GM12878 (cell line): ENCODE data around the gene DPP3. TPM values are rescaled to one million over a fixed set of nuclear protein-coding genes. Genes with fewer than 3 reads are reported as not detected.
A peak's percentile ranks its signal among the peaks of the same experiment; 100 is the strongest.

Experiments used
- ATAC-seq: fragments of 200-7000 bp; cut with Tn5 transposase; 3 replicates; pipeline ENCODE4 v1.9.1; 2020; ENCODE audit warnings: mild to moderate bottlenecking, moderate library complexity
- BruUV-seq: library from RNA; stranded (reverse); fragments of 400-500 nt; replicated peaks from 2 replicates; lab custom pipeline; 2021; lab: Mats Ljungman, UMichigan
- CTCF ChIA-PET: fragments of 300-600 bp; sonication (Branson Sonifier 250); formaldehyde crosslinking; extraction: SDS; loops from one replicate; lab custom pipeline; 2021; ENCODE audit warnings: inconsistent platforms; lab: Yijun Ruan, JAX
- POLR2A ChIA-PET: fragments of 350-600 bp; formaldehyde crosslinking; extraction: SDS; loops from one replicate; lab custom pipeline; 2021; ENCODE audit warnings: inconsistent platforms; lab: Charles Lee
- RAD21 ChIA-PET: fragments of 300-600 bp; sonication (Branson Sonifier 250); formaldehyde crosslinking; loops from one replicate; lab custom pipeline; 2023; ENCODE audit warnings: antibody characterized with exemption; ENCODE audit not compliant: unreplicated experiment; lab: Charles Lee
- SMC1A ChIA-PET: fragments of 300-600 bp; sonication (Branson Sonifier 250); formaldehyde crosslinking; loops from one replicate; lab custom pipeline; 2023; ENCODE audit not compliant: unreplicated experiment, uncharacterized antibody; lab: Charles Lee
- DNase-seq: peaks from one replicate; pipeline ENCODE4 v3.0.0-alpha.2; 2011; ENCODE audit warnings: low read depth, low spot score
- FAIRE-seq: peaks from 3 replicates; lab custom pipeline; 2011; peaks lifted over from hg19 to GRCh38; lab: Jason Lieb, UNC
- H2AFZ ChIP-seq: 2 replicates; pipeline ENCODE4 v1.6.0; 2011; ENCODE audit warnings: low read depth, low read length, control low read depth; ENCODE audit not compliant: control insufficient read depth
- H3K27ac ChIP-seq: 2 replicates; pipeline ENCODE4 v1.5.1; 2011; ENCODE audit warnings: control low read depth; ENCODE audit not compliant: control insufficient read depth, insufficient read depth
- H3K27me3 ChIP-seq, 2 experiments: replicated peaks in 1 of 2; 2 replicates each; pipeline versions ENCODE4 v1.6.0 to v1.6.1; 2011; ENCODE audit warnings: low read length in 1 of 2; ENCODE audit not compliant: control insufficient read depth in 2 of 2, insufficient read depth in 2 of 2
- H3K36me3 ChIP-seq, 2 experiments: 2 replicates each; pipeline ENCODE4 v1.5.1; 2011; ENCODE audit warnings: low read length in 1 of 2; ENCODE audit not compliant: control insufficient read depth in 2 of 2, insufficient read depth in 2 of 2
- H3K4me1 ChIP-seq: 2 replicates; pipeline ENCODE4 v1.6.1; 2011; ENCODE audit warnings: mild to moderate bottlenecking, low read length, moderate library complexity, mixed read lengths; ENCODE audit not compliant: control insufficient read depth, insufficient read depth
- H3K4me2 ChIP-seq: 2 replicates; pipeline ENCODE4 v1.6.0; 2011; ENCODE audit warnings: control low read depth; ENCODE audit not compliant: control insufficient read depth, insufficient read depth
- H3K4me3 ChIP-seq: fragments of 200-600 bp; sonication (generic); 2 replicates; pipeline ENCODE4 v1.5.1; 2016
- H3K79me2 ChIP-seq: 2 replicates; pipeline ENCODE4 v1.6.0; 2011; ENCODE audit warnings: low read length; ENCODE audit not compliant: control insufficient read depth, insufficient read depth
- H3K9ac ChIP-seq: 2 replicates; pipeline ENCODE4 v1.8.0; 2011; ENCODE audit warnings: low read length, control low read depth, mixed read lengths; ENCODE audit not compliant: control insufficient read depth, insufficient read depth
- H3K9me3 ChIP-seq: replicated peaks from 3 replicates; pipeline ENCODE4 v1.5.1; 2011; ENCODE audit warnings: mild to moderate bottlenecking, low read length; ENCODE audit not compliant: control insufficient read depth, insufficient read depth
- H4K20me1 ChIP-seq: 2 replicates; pipeline ENCODE4 v1.6.0; 2011; ENCODE audit not compliant: control insufficient read depth, insufficient read depth
- BACH1 ChIP-seq: fragments of 450-650 bp; IDR thresholded peaks from 2 replicates; pipeline ENCODE4 v1.6.1; 2017; ENCODE audit warnings: mild to moderate bottlenecking, borderline replicate concordance
- BCL11A ChIP-seq: IDR thresholded peaks from 2 replicates; pipeline ENCODE4 v1.6.1; 2011; ENCODE audit warnings: low read depth, low read length
- BHLHE40 ChIP-seq, 2 experiments: fragments of 450-650 bp in 1 of 2; IDR thresholded peaks; 2 replicates each; pipeline ENCODE4 v1.6.1; 2011 to 2017; ENCODE audit warnings: low read depth in 2 of 2, borderline replicate concordance in 1 of 2, improper control_type of control experiment in 1 of 2, low read length in 1 of 2, mild to moderate bottlenecking in 1 of 2
- BMI1 ChIP-seq: fragments of 450-650 bp; IDR thresholded peaks from 2 replicates; pipeline ENCODE4 v1.6.1; 2016; ENCODE audit warnings: mild to moderate bottlenecking, moderate library complexity, borderline replicate concordance
- CTCF ChIP-seq, 3 experiments: IDR thresholded peaks in 2 of 3; conservative IDR thresholded peaks in 1 of 3; 2 replicates each; pipeline ENCODE4 v1.5.1; 2011; ENCODE audit warnings: low read depth in 3 of 3, low read length in 3 of 3, mild to moderate bottlenecking in 3 of 3, control low read depth in 2 of 3, moderate library complexity in 2 of 3, inconsistent platforms in 1 of 3, mixed read lengths in 1 of 3; ENCODE audit not compliant: control insufficient read depth in 2 of 3, insufficient read depth in 1 of 3; ENCODE audit errors: extremely low read depth in 1 of 3
- DPF2 ChIP-seq: fragments of 450-650 bp; IDR thresholded peaks from 2 replicates; pipeline ENCODE4 v1.6.1; 2017; ENCODE audit warnings: mild to moderate bottlenecking
- GATAD2B ChIP-seq: fragments of 450-650 bp; conservative IDR thresholded peaks from 2 replicates; pipeline ENCODE4 v1.6.1; 2017; ENCODE audit warnings: low read depth, mild to moderate bottlenecking, moderate library complexity
- HDGF ChIP-seq: fragments of 450-650 bp; IDR thresholded peaks from 2 replicates; pipeline ENCODE4 v1.6.1; 2016; ENCODE audit warnings: antibody characterized with exemption
- IKZF1 ChIP-seq: fragments of 450-650 bp; conservative IDR thresholded peaks from 2 replicates; pipeline ENCODE4 v1.6.1; 2017; ENCODE audit warnings: antibody characterized with exemption, mild to moderate bottlenecking
- LARP7 ChIP-seq: fragments of 450-650 bp; IDR thresholded peaks from 2 replicates; pipeline ENCODE4 v1.6.1; 2017; ENCODE audit warnings: mild to moderate bottlenecking
- MEF2B ChIP-seq: fragments of 450-650 bp; IDR thresholded peaks from 2 replicates; pipeline ENCODE4 v1.6.1; 2018; ENCODE audit warnings: mild to moderate bottlenecking, moderate library complexity; ENCODE audit not compliant: partially characterized antibody, poor library complexity, severe bottlenecking
- NKRF ChIP-seq: fragments of 450-650 bp; conservative IDR thresholded peaks from 2 replicates; pipeline ENCODE4 v1.6.1; 2017; ENCODE audit warnings: mild to moderate bottlenecking, moderate library complexity
- NR2F1 ChIP-seq: fragments of 450-650 bp; conservative IDR thresholded peaks from 2 replicates; pipeline ENCODE4 v1.6.1; 2017; ENCODE audit warnings: mild to moderate bottlenecking
- RB1 ChIP-seq: fragments of 450-650 bp; formaldehyde crosslinking; IDR thresholded peaks from 2 replicates; pipeline ENCODE4 v1.6.1; 2017; ENCODE audit warnings: mild to moderate bottlenecking, borderline replicate concordance
- RELA ChIP-seq: fragments of 450-650 bp; IDR thresholded peaks from 2 replicates; pipeline ENCODE4 v1.8.0; 2014; ENCODE audit warnings: borderline replicate concordance; ENCODE audit not compliant: partially characterized antibody
- SUZ12 ChIP-seq: fragments of 200-600 bp; sonication (generic); IDR thresholded peaks from one replicate; pipeline ENCODE4 v1.6.1; 2018; ENCODE audit warnings: antibody characterized with exemption, mild to moderate bottlenecking; ENCODE audit not compliant: unreplicated experiment
- YY1 ChIP-seq: IDR thresholded peaks from 2 replicates; pipeline ENCODE4 v1.6.1; 2011; ENCODE audit warnings: low read depth, mild to moderate bottlenecking, low read length
- ZNF217 ChIP-seq: fragments of 450-650 bp; IDR thresholded peaks from 2 replicates; pipeline ENCODE4 v1.6.1; 2017; ENCODE audit warnings: antibody characterized with exemption, mild to moderate bottlenecking
- WGBS: methylation state at CpG from one replicate; pipeline ENCODE4 v1.1.6; 2016; ENCODE audit warnings: low lambda C conversion rate; ENCODE audit not compliant: insufficient replicate concordance, insufficient coverage; ENCODE audit errors: missing lambda C conversion rate; 5-methylcytosine and 5-hydroxymethylcytosine counted together
- in situ Hi-C: fragments of 300-500 bp; cut with MboI; formaldehyde crosslinking; loops from 9 replicates; pipeline ENCODE4 v1.14.3; 2018; ENCODE audit warnings: mixed read lengths
- intact Hi-C: fragments of 100-400 bp; cut with micrococcal nuclease; formaldehyde crosslinking; loops from one replicate; pipeline ENCODE4 v1.14.2; 2022; ENCODE audit not compliant: unreplicated experiment
- polyA plus RNA-seq, 11 experiments: library from polyadenylated mRNA; depleted of rRNA in 4 of 11; unstranded in 6 of 11; stranded (reverse) in 5 of 11; fragments of >200 nt; fragmentation: Nextera tagmentation in 4 of 11; fragmentation: Illumina TruSeq in 1 of 11; extraction: Ambion mirVana in 4 of 11; extraction: Trizol in 1 of 11; gene quantifications; 1 replicate in 1 of 11; 2 replicates in 10 of 11; pipeline versions ENCODE4 v1.2.1 to v1.2.3, GENCODE V29; 2011 to 2016; ENCODE audit warnings: inconsistent platforms in 2 of 11, missing spikeins in 2 of 11, low read depth in 1 of 11
- total RNA-seq, 4 experiments: library from RNA; depleted of rRNA in 3 of 4; stranded (reverse); fragments of >200 nt in 3 of 4; fragmentation: Illumina TruSeq in 1 of 4; extraction: Trizol in 1 of 4; gene quantifications; 2 replicates each; pipeline versions ENCODE4 v1.2.1 to v1.2.3, GENCODE V29; 2013 to 2021
- TF ChIP-seq, protein P1 (sequence below): IDR thresholded peaks from 2 replicates; pipeline ENCODE4 v1.6.1; 2011; ENCODE audit warnings: low read depth, low read length, improper control_type of control experiment, borderline replicate concordance

The DPP3 gene
- total and polyA plus RNA-seq, 10 of the 15 experiments (the other 5 are each of a cell fraction or from before 2014, with no cell fraction given) = 6.0 to 117 (median 78.1) TPM

- H3K4me1 ChIP-seq = peaks cover 14% of the 10 kb centered on the region
- CTCF ChIA-PET = interaction anchor here (0.6 to 4.5 kb wide), 9 partner anchors 12 to 214 kb away, joined by 3 to 46 read pairs (median 3); partner anchors contain the start of genes DPP3, MRPL11 and RBM4B
- H3K27me3 ChIP-seq = no peaks in the 10 kb centered on the region
- ATAC-seq = peak; percentile 39
- no peak for FAIRE-seq
- H3K4me3 ChIP-seq = peak overlapping the region; percentile 69; the same call in 1 of the 2 replicates
- no peak overlapping the region for H3K27ac ChIP-seq
- H3K79me2 ChIP-seq = no peaks in the 10 kb centered on the region
- BruUV-seq = no TSS peak
- peak overlapping the region; percentile 46 for H3K9ac ChIP-seq
- peak overlapping the region; percentile 66 for H3K4me2 ChIP-seq
- SMC1A ChIA-PET = interaction anchor here (1.0 kb wide), 1 partner anchor 211 kb away, joined by 6 read pairs; the partner anchor contains the start of gene RBM4B
- H4K20me1 ChIP-seq = no peaks in the 10 kb centered on the region
- intact Hi-C loops (no loop called here), in situ Hi-C loops (no loop called here)
- H3K36me3 ChIP-seq = no peaks in the 10 kb centered on the region
- no peak for DNase-seq
- RAD21 ChIA-PET = interaction anchor here (0.9 to 1.5 kb wide), 11 partner anchors 9 to 211 kb away, joined by 3 to 19 read pairs (median 6); partner anchors contain the start of genes ACTN3, DPP3, MRPL11 and RBM4B
- POLR2A ChIA-PET = interaction anchor here (0.5 to 2.7 kb wide), 11 partner anchors 12 to 378 kb away, joined by 3 to 13 read pairs (median 4); partner anchors contain the start of genes ACTN3, DPP3, MRPL11 and RBM14
- peak overlapping the region; percentile 46 for H2AFZ ChIP-seq
- WGBS = 5% methylated on average over 38 of the region's 72 CpGs
- TF ChIP-seq CTCF (IDR thresholded peaks at IDR 0.05 in 2 of 3, conservative IDR thresholded peaks at IDR 0.05 in 1 of 3; ENCODE audit: control insufficient read depth in 2 of 3, extremely low read depth in 1 of 3, insufficient read depth in 1 of 3, low read depth in 3 of 3, low read length in 3 of 3) (peak in 2 of 3 experiments; percentile 28 to 40; a peak in 3 of 6 replicates), RELA (no peak), NR2F1 (0 out of 2 replicates have a peak, but pooled peaks have one; percentile 33), ZNF217 (no peak), IKZF1 (peak; percentile 53), BHLHE40 (IDR thresholded peaks at IDR 0.05; ENCODE audit: borderline replicate concordance in 1 of 2, low read depth in 2 of 2, low read length in 1 of 2) (peak in 1 of 2 experiments; percentile 68; a peak in 2 of 4 replicates), LARP7 (peak; percentile 77; the same call in 1 of the 2 replicates), BMI1 (no peak), BCL11A (no peak), DPF2 (peak; percentile 64; the same call in 1 of the 2 replicates), RB1 (0 out of 2 replicates have a peak, but pooled peaks have one; percentile 31), GATAD2B (0 out of 2 replicates have a peak, but pooled peaks have one; percentile 65), YY1 (no peak), BACH1 (0 out of 2 replicates have a peak, but pooled peaks have one; percentile 52), MEF2B (no peak), SUZ12 (no peak), HDGF (peak; percentile 72; the same call in 1 of the 2 replicates), NKRF (peak; percentile 67; the same call in 1 of the 2 replicates)
- TF ChIP-seq, protein P1, sequence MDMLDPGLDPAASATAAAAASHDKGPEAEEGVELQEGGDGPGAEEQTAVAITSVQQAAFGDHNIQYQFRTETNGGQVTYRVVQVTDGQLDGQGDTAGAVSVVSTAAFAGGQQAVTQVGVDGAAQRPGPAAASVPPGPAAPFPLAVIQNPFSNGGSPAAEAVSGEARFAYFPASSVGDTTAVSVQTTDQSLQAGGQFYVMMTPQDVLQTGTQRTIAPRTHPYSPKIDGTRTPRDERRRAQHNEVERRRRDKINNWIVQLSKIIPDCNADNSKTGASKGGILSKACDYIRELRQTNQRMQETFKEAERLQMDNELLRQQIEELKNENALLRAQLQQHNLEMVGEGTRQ = no peak
- no peaks in the 10 kb centered on the region; the same call in 2 of the 3 replicates for H3K9me3 ChIP-seq
Measured at GRCh38 chr11:66467034-66467659, 13.1 kb upstream of the DPP3 start.
